ENCODE data around the gene REEP1. TPM values are rescaled to one million over a fixed set of nuclear protein-coding genes. Genes with fewer than 3 reads are reported as not detected.

Gene REEP1
- total and polyA plus RNA-seq, 9 of the 15 experiments (the other 6 are each of a cell fraction or from before 2014, with no cell fraction given) = 0.11 to 0.67 (median 0.13) TPM

DNA sequence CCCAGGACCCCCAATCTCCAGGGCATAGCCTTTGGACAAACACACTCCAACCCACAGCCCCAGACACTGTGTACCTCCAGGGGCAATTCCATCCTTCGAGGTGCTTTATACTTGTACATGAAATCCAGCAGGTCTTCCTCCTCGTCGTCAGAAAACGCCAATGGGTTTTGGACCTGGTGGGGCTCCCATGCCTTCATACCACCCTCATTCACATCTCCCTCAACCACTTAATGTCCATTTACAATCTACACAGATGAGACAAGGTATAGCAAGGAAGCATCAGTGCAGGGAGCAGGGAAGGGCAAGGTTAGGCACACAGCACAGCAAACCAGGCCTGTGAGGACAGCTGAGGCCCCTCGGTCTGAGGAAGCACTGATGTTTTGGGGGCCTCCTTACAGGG, 117.5 kb downstream of the REEP1 start (continued):
- TF ChIP-seq, protein P1, sequence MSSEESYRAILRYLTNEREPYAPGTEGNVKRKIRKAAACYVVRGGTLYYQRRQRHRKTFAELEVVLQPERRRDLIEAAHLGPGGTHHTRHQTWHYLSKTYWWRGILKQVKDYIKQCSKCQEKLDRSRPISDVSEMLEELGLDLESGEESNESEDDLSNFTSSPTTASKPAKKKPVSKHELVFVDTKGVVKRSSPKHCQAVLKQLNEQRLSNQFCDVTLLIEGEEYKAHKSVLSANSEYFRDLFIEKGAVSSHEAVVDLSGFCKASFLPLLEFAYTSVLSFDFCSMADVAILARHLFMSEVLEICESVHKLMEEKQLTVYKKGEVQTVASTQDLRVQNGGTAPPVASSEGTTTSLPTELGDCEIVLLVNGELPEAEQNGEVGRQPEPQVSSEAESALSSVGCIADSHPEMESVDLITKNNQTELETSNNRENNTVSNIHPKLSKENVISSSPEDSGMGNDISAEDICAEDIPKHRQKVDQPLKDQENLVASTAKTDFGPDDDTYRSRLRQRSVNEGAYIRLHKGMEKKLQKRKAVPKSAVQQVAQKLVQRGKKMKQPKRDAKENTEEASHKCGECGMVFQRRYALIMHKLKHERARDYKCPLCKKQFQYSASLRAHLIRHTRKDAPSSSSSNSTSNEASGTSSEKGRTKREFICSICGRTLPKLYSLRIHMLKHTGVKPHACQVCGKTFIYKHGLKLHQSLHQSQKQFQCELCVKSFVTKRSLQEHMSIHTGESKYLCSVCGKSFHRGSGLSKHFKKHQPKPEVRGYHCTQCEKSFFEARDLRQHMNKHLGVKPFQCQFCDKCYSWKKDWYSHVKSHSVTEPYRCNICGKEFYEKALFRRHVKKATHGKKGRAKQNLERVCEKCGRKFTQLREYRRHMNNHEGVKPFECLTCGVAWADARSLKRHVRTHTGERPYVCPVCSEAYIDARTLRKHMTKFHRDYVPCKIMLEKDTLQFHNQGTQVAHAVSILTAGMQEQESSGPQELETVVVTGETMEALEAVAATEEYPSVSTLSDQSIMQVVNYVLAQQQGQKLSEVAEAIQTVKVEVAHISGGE (CRISPR knock-in tag; IDR thresholded peaks at IDR 0.05) = no peak
- TF ChIP-seq, protein P2, sequence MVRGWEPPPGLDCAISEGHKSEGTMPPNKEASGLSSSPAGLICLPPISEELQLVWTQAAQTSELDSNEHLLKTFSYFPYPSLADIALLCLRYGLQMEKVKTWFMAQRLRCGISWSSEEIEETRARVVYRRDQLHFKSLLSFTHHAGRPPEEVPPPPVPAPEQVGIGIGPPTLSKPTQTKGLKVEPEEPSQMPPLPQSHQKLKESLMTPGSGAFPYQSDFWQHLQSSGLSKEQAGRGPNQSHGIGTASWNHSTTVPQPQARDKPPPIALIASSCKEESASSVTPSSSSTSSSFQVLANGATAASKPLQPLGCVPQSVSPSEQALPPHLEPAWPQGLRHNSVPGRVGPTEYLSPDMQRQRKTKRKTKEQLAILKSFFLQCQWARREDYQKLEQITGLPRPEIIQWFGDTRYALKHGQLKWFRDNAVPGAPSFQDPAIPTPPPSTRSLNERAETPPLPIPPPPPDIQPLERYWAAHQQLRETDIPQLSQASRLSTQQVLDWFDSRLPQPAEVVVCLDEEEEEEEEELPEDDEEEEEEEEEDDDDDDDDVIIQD (CRISPR knock-in tag; IDR thresholded peaks at IDR 0.05) = no peak

DNA sequence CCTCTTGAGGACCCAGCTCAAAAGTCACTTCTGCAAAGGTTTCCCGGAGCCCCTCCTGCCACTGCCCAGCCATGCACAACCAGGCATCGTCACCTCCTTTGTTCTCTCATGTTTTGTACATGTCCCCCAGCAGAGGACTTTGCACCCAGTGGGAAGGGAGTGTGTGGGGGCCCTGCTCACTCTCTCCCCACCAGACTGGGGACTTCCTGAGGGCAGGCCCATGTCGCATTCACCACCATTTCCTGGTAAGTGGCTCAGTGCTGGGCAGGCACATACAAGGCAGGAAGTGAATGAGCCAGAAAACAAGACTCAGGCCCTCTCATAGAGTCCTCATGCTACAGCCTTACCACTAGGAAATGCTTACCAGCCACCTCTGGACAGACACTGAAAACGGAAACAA, 119.3 kb downstream of the REEP1 start:
- H3K4me3 ChIP-seq = no peak overlapping the region
- no peak overlapping the region for H3K9ac ChIP-seq (ENCODE audit: insufficient read depth in 1 of 2, low read depth in 2 of 2, low read length in 2 of 2)
- H4K20me1 ChIP-seq (replicated peaks; ENCODE audit: control insufficient read depth, insufficient read depth, low read length) = peaks cover 2% of the 10 kb centered on the region; the same call in 1 of the 2 replicates
- intact Hi-C loops (cut with micrococcal nuclease) = no loop called here
- FAIRE-seq = no peak
- no peak overlapping the region for H2AFZ ChIP-seq (ENCODE audit: low read depth, low read length)
- no peak for ATAC-seq
- DNase-seq (ENCODE audit: extremely low read depth in 1 of 4, low spot score in 3 of 4) = no peak
- no peaks in the 10 kb centered on the region; the same call in 2 of the 3 replicates for H3K79me2 ChIP-seq (ENCODE audit: control insufficient read depth, insufficient read depth, low read length)
- ChIA-PET POLR2A (no interaction called here), CTCF (ENCODE audit: low intra/inter-chr PET ratio) (no interaction called here)
- H3K27ac ChIP-seq (ENCODE audit: extremely low read depth, low read depth, low read length) = no peak overlapping the region
- no peaks in the 10 kb centered on the region for H3K9me3 ChIP-seq (replicated peaks; ENCODE audit: control insufficient read depth, insufficient read depth, low read depth, low read length)
- in situ Hi-C loops (cut with MboI) = no loop called here
- H3K9me1 ChIP-seq (ENCODE audit: control insufficient read depth, insufficient read depth, low read length) = no peaks in the 10 kb centered on the region
- H3K36me3 ChIP-seq (ENCODE audit: control insufficient read depth, insufficient read depth, low read length) = peaks cover 14% of the 10 kb centered on the region
- TF ChIP-seq ZNF316 (IDR thresholded peaks at IDR 0.05) (peak; percentile 67), CBX3 (IDR thresholded peaks at IDR 0.05; ENCODE audit: borderline replicate concordance in 1 of 2, low read length in 2 of 2) (no peak), HNRNPH1 (optimal IDR thresholded peaks at IDR 0.05; ENCODE audit: low read depth, low read length) (no peak), TRIM24 (IDR thresholded peaks at IDR 0.05) (peak in 1 of 2 experiments; percentile 33; a peak in 1 of 4 replicates)
- TF ChIP-seq, protein P3, sequence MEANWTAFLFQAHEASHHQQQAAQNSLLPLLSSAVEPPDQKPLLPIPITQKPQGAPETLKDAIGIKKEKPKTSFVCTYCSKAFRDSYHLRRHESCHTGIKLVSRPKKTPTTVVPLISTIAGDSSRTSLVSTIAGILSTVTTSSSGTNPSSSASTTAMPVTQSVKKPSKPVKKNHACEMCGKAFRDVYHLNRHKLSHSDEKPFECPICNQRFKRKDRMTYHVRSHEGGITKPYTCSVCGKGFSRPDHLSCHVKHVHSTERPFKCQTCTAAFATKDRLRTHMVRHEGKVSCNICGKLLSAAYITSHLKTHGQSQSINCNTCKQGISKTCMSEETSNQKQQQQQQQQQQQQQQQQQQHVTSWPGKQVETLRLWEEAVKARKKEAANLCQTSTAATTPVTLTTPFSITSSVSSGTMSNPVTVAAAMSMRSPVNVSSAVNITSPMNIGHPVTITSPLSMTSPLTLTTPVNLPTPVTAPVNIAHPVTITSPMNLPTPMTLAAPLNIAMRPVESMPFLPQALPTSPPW (CRISPR knock-in tag; IDR thresholded peaks at IDR 0.05) = no peak
- H3K27me3 ChIP-seq (ENCODE audit: control insufficient read depth in 2 of 2, insufficient read depth in 2 of 2, low read length in 2 of 2) = no peaks in the 10 kb centered on the region
- BruUV-seq (replicated peaks) = no TSS peak
- 92% methylated on average over 3 of the region's 4 CpGs for WGBS (ENCODE audit: insufficient coverage, low coverage, missing lambda C conversion rate)
- peaks cover 24 to 59% of the 10 kb centered on the region in 2 experiments; a peak in 3 of 5 replicates for H3K4me1 ChIP-seq (replicated peaks in 1 of 2; ENCODE audit: control insufficient read depth in 2 of 2, insufficient read depth in 2 of 2, low read length in 2 of 2)
- H3K4me2 ChIP-seq (ENCODE audit: insufficient read depth, low read length) = no peak overlapping the region
